H9 (cell line): ENCODE measurements around the gene KCNE2. TPM values are rescaled to one million over a fixed set of nuclear protein-coding genes. Genes with fewer than 3 reads are reported as not detected.

Experiments used
- DNase-seq: peaks from one replicate; pipeline ENCODE4 v3.0.0-alpha.2; 2017
- H2AFZ ChIP-seq: one replicate; pipeline ENCODE4 v1.6.1; 2013; ENCODE audit warnings: mild to moderate bottlenecking, low read length, control low read depth, moderate library complexity
- H2AK5ac ChIP-seq: 2 replicates; pipeline ENCODE4 v1.6.1; 2013; ENCODE audit warnings: low read length, control low read depth, mixed read lengths; ENCODE audit not compliant: insufficient read length
- H2BK120ac ChIP-seq: one replicate; pipeline ENCODE4 v1.6.1; 2013; ENCODE audit warnings: low read depth, mild to moderate bottlenecking, low read length, control low read depth, inconsistent platforms; ENCODE audit not compliant: poor library complexity, severe bottlenecking
- H2BK12ac ChIP-seq: 2 replicates; pipeline ENCODE4 v1.6.1; 2013; ENCODE audit warnings: low read length, control low read depth, mixed read lengths, low read depth; ENCODE audit not compliant: insufficient read length
- H2BK15ac ChIP-seq: 2 replicates; pipeline ENCODE4 v1.6.1; 2013; ENCODE audit warnings: low read depth, low read length, control low read depth
- H2BK20ac ChIP-seq: one replicate; pipeline ENCODE4 v1.6.1; 2013; ENCODE audit warnings: low read depth, mild to moderate bottlenecking, low read length, control low read depth, inconsistent platforms; ENCODE audit not compliant: poor library complexity, severe bottlenecking
- H2BK5ac ChIP-seq: 2 replicates; pipeline ENCODE4 v1.6.1; 2013; ENCODE audit warnings: low read length, control low read depth, mixed read lengths; ENCODE audit not compliant: insufficient read length
- H3K14ac ChIP-seq: 2 replicates; pipeline ENCODE4 v1.6.1; 2013; ENCODE audit warnings: low read length, control low read depth; ENCODE audit not compliant: insufficient read depth
- H3K18ac ChIP-seq: 2 replicates; pipeline ENCODE4 v1.6.1; 2013; ENCODE audit warnings: low read depth, mild to moderate bottlenecking, mixed read lengths, low read length, control low read depth; ENCODE audit not compliant: insufficient read length
- H3K23ac ChIP-seq: 2 replicates; pipeline ENCODE4 v1.6.1; 2013; ENCODE audit warnings: low read length, control low read depth, mixed read lengths, low read depth; ENCODE audit not compliant: insufficient read length
- H3K23me2 ChIP-seq: 2 replicates; pipeline ENCODE4 v1.6.1; 2013; ENCODE audit warnings: low read depth, mild to moderate bottlenecking, mixed read lengths, low read length, control low read depth; ENCODE audit not compliant: insufficient read length, poor library complexity, severe bottlenecking
- H3K27ac ChIP-seq: 2 replicates; pipeline ENCODE4 v1.5.1; 2013; ENCODE audit warnings: low read length, control low read depth, mixed read lengths, low read depth; ENCODE audit not compliant: insufficient read length
- H3K27me3 ChIP-seq: 2 replicates; pipeline ENCODE4 v1.6.1; 2013; ENCODE audit warnings: low read length, control low read depth, inconsistent platforms; ENCODE audit not compliant: insufficient read depth
- H3K4ac ChIP-seq: 2 replicates; pipeline ENCODE4 v1.6.1; 2013; ENCODE audit warnings: low read depth, mild to moderate bottlenecking, control low read depth, inconsistent platforms, low read length, moderate library complexity
- H3K4me1 ChIP-seq: 2 replicates; pipeline ENCODE4 v1.6.1; 2013; ENCODE audit warnings: low read length, control low read depth, inconsistent platforms; ENCODE audit not compliant: insufficient read depth
- H3K4me2 ChIP-seq: 2 replicates; pipeline ENCODE4 v1.6.1; 2013; ENCODE audit warnings: low read length, control low read depth, mixed read lengths; ENCODE audit not compliant: insufficient read length, insufficient read depth
- H3K56ac ChIP-seq: 2 replicates; pipeline ENCODE4 v1.6.1; 2013; ENCODE audit warnings: low read depth, mild to moderate bottlenecking, mixed read lengths, low read length, control low read depth; ENCODE audit not compliant: insufficient read length
- H3K79me1 ChIP-seq: 2 replicates; pipeline ENCODE4 v1.6.1; 2013; ENCODE audit warnings: low read depth, mild to moderate bottlenecking, moderate library complexity, low read length, control low read depth, inconsistent platforms; ENCODE audit not compliant: insufficient read depth, poor library complexity, severe bottlenecking
- H3K79me2 ChIP-seq: 2 replicates; pipeline ENCODE4 v1.6.1; 2013; ENCODE audit warnings: low read length, control low read depth, inconsistent platforms; ENCODE audit not compliant: insufficient read depth
- H3K9ac ChIP-seq: 2 replicates; pipeline ENCODE4 v1.6.1; 2013; ENCODE audit warnings: low read length, control low read depth, mixed read lengths; ENCODE audit not compliant: insufficient read length; ENCODE audit errors: extremely low read depth
- H3K9me3 ChIP-seq: one replicate; pipeline ENCODE4 v1.6.1; 2013; ENCODE audit warnings: low read depth, low read length, inconsistent platforms; ENCODE audit not compliant: control insufficient read depth
- H3T11ph ChIP-seq: one replicate; pipeline ENCODE4 v1.6.1; 2013; ENCODE audit warnings: mild to moderate bottlenecking, low read length, control low read depth, inconsistent platforms
- H4K20me1 ChIP-seq: one replicate; pipeline ENCODE4 v1.6.1; 2013; ENCODE audit not compliant: control insufficient read depth, insufficient read length, insufficient read depth
- H4K5ac ChIP-seq: 2 replicates; pipeline ENCODE4 v1.6.1; 2013; ENCODE audit warnings: low read depth, mild to moderate bottlenecking, mixed read lengths, low read length, control low read depth; ENCODE audit not compliant: insufficient read length
- H4K8ac ChIP-seq: replicated peaks from 2 replicates; pipeline ENCODE4 v1.6.1; 2013; ENCODE audit warnings: low read length, control low read depth, mixed read lengths, low read depth; ENCODE audit not compliant: insufficient read length
- H4K91ac ChIP-seq: 2 replicates; pipeline ENCODE4 v1.6.1; 2013; ENCODE audit warnings: low read depth, mild to moderate bottlenecking, moderate library complexity, mixed read lengths, low read length, control low read depth; ENCODE audit not compliant: insufficient read length
- H3K27ac Mint-ChIP-seq, 3 experiments: 2 replicates in 2 of 3; 3 replicates in 1 of 3; pipeline ENCODE4 v1.8.0; 2020 to 2021; ENCODE audit warnings: mixed read lengths in 3 of 3, mild to moderate bottlenecking in 1 of 3, moderate library complexity in 1 of 3
- H3K27me3 Mint-ChIP-seq: 2 replicates; pipeline ENCODE4 v1.8.0; 2021; ENCODE audit warnings: low read depth, mild to moderate bottlenecking, moderate library complexity, mixed read lengths
- H3K36me3 Mint-ChIP-seq, 3 experiments: 2 replicates in 2 of 3; 3 replicates in 1 of 3; pipeline ENCODE4 v1.8.0; 2020 to 2021; ENCODE audit warnings: low read depth in 3 of 3, mixed read lengths in 3 of 3; ENCODE audit not compliant: insufficient read depth in 1 of 3
- H3K4me1 Mint-ChIP-seq, 2 experiments: 2 replicates each; pipeline ENCODE4 v1.8.0; 2020; ENCODE audit warnings: mixed read lengths in 2 of 2
- H3K4me3 Mint-ChIP-seq, 2 experiments: 2 replicates in 1 of 2; 3 replicates in 1 of 2; pipeline ENCODE4 v1.8.0; 2020 to 2021; ENCODE audit warnings: mild to moderate bottlenecking in 2 of 2, mixed read lengths in 2 of 2, moderate library complexity in 1 of 2
- H3K9me3 Mint-ChIP-seq, 2 experiments: 2 replicates in 1 of 2; 3 replicates in 1 of 2; pipeline ENCODE4 v1.8.0; 2020; ENCODE audit warnings: mild to moderate bottlenecking in 2 of 2, mixed read lengths in 2 of 2, moderate library complexity in 1 of 2
- CTCF ChIP-seq: fragments of 200-600 bp; sonication (generic); conservative IDR thresholded peaks from 3 replicates; pipeline ENCODE4 v1.8.0; 2021; ENCODE audit warnings: antibody characterized with exemption, mild to moderate bottlenecking
- WGBS: extraction: QIAGEN DNeasy Blood & Tissue Kit; methylation state at CpG from one replicate; pipeline ENCODE4 v1.1.7; 2013; ENCODE audit warnings: missing lambda C conversion rate, low lambda C conversion rate, mixed read lengths; ENCODE audit not compliant: insufficient read length; ENCODE audit errors: extremely low coverage; 5-methylcytosine and 5-hydroxymethylcytosine counted together
- total RNA-seq: library from RNA; stranded (reverse); gene quantifications from 2 replicates; pipeline ENCODE4 v1.2.1, GENCODE V29; 2021

KCNE2 gene
- total RNA-seq, 1 experiment from 2014 or later: not detected

- peaks cover 12 to 20% of the 10 kb centered on the region in 2 experiments for H3K4me1 Mint-ChIP-seq
- H3K23ac ChIP-seq: no peak overlapping the region
- no peak overlapping the region for H3K56ac ChIP-seq
- H3K4ac ChIP-seq: no peak overlapping the region
- H2AK5ac ChIP-seq: no peak overlapping the region
- no peak for TF ChIP-seq CTCF
- H3K4me1 ChIP-seq: no peaks in the 10 kb centered on the region
- H3K9me3 Mint-ChIP-seq: no peaks in the 10 kb centered on the region; a peak in 1 of 5 replicates
- H3K27me3 ChIP-seq: no peaks in the 10 kb centered on the region
- H2BK120ac ChIP-seq: no peak overlapping the region
- no peak overlapping the region for H3T11ph ChIP-seq
- no peak overlapping the region for H4K5ac ChIP-seq
- H3K4me3 Mint-ChIP-seq: no peak overlapping the region
- H3K9me3 ChIP-seq: no peaks in the 10 kb centered on the region
- H3K9ac ChIP-seq: no peak overlapping the region
- H4K20me1 ChIP-seq: no peaks in the 10 kb centered on the region
- no peak overlapping the region for H2BK12ac ChIP-seq
- no peak overlapping the region for H3K4me2 ChIP-seq
- peak overlapping the region in 2 of 3 experiments; percentile 53 to 64; a peak in 3 of 7 replicates for H3K27ac Mint-ChIP-seq
- H4K8ac ChIP-seq: no peak overlapping the region
- no peaks in the 10 kb centered on the region for H3K36me3 Mint-ChIP-seq
- H3K18ac ChIP-seq: no peak overlapping the region
- no peak overlapping the region for H3K27ac ChIP-seq
- no peak overlapping the region for H2BK20ac ChIP-seq
- no peaks in the 10 kb centered on the region for H3K23me2 ChIP-seq
- H4K91ac ChIP-seq: no peak overlapping the region
- H3K79me1 ChIP-seq: no peaks in the 10 kb centered on the region
- DNase-seq: no peak
- H2BK5ac ChIP-seq: no peak overlapping the region
- WGBS: no CpG with 5 or more reads among the region's 6 CpGs
- no peak overlapping the region for H2AFZ ChIP-seq
- peaks cover 2% of the 10 kb centered on the region for H3K27me3 Mint-ChIP-seq
- no peak overlapping the region for H2BK15ac ChIP-seq
- H3K79me2 ChIP-seq: no peaks in the 10 kb centered on the region
- H3K14ac ChIP-seq: no peak overlapping the region
These were observed 26.1 kb upstream of the KCNE2 start for GRCh38 chr21:34337741-34338140.
